GM12873 (cell line): ENCODE results near the gene ARHGEF25.

ENCODE experiments used
- TF ChIP-seq, protein P1 (sequence below): IDR thresholded peaks from 2 replicates; pipeline ENCODE4 v1.5.1; 2012; ENCODE audit warnings: low read depth, mild to moderate bottlenecking, moderate library complexity, low read length, control low read depth; ENCODE audit not compliant: insufficient read depth; ENCODE audit errors: missing control alignments

The ARHGEF25 gene

DNA sequence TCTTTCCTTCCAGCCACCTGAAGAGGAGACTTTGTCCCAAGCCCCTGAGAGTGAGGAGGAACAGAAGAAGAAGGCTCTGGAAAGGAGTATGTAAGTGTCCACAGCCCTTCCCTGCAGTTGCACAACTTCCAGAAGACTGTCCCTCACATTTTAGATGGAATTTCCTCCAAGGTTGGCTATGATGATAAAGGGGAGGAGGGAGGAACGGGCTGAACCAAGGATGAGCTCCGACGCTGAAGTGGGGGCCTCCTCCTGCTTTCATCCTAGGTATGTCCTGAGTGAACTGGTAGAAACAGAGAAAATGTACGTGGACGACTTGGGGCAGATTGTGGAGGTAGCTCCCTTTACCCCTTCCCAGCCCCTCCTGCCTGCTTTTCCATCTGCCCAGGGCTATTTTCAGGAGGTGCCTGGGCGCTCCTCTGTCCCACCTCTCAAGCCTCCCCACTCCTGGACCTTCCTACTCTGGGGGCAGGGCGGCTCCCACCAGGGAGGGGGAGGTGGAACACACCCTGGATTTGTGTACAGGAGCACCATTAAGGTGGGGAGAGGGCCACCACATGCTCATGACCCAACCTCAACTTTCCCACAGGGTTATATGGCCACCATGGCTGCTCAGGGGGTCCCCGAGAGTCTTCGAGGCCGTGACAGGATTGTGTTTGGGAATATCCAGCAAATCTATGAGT is 2.3 kb downstream of the ARHGEF25 start:
- TF ChIP-seq, protein P1, sequence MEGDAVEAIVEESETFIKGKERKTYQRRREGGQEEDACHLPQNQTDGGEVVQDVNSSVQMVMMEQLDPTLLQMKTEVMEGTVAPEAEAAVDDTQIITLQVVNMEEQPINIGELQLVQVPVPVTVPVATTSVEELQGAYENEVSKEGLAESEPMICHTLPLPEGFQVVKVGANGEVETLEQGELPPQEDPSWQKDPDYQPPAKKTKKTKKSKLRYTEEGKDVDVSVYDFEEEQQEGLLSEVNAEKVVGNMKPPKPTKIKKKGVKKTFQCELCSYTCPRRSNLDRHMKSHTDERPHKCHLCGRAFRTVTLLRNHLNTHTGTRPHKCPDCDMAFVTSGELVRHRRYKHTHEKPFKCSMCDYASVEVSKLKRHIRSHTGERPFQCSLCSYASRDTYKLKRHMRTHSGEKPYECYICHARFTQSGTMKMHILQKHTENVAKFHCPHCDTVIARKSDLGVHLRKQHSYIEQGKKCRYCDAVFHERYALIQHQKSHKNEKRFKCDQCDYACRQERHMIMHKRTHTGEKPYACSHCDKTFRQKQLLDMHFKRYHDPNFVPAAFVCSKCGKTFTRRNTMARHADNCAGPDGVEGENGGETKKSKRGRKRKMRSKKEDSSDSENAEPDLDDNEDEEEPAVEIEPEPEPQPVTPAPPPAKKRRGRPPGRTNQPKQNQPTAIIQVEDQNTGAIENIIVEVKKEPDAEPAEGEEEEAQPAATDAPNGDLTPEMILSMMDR, result no peak

DNA sequence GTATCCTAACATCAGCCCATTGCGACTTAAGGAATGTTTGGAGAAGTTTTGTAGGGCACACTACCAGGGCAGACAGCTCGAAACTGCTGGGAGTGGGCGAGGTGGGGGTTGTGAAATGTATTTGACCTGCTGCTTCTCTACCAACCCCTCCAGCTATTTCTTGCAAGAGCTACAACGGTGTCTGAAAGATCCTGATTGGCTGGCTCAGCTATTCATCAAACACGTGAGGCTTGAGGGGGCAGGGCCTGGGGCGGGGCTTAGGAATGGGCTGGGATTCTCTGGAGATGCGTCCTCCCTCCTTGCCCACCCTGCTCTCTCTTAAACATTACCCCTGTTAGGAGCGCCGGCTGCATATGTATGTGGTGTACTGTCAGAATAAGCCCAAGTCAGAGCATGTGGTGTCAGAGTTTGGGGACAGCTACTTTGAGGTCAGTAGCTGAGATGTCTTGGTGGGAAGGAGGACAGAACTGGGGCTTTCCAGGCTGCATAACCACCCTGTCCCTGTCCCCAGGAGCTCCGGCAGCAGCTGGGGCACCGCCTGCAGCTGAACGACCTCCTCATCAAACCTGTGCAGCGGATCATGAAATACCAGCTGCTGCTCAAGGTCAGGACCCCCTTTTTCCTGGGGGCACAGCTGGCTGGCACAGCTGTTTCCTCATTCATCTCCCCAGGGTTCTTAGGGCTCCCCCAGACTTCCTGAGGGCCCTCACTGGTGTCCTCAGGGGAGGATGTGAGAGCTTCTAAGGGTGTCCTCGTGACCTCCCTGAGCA is 3.1 kb downstream of the ARHGEF25 start:
- TF ChIP-seq, protein P1, result no peak

GRCh38 chr12:57614948-57615500 is 3.8 kb downstream of the ARHGEF25 start:
- TF ChIP-seq, protein P1, result no peak

DNA sequence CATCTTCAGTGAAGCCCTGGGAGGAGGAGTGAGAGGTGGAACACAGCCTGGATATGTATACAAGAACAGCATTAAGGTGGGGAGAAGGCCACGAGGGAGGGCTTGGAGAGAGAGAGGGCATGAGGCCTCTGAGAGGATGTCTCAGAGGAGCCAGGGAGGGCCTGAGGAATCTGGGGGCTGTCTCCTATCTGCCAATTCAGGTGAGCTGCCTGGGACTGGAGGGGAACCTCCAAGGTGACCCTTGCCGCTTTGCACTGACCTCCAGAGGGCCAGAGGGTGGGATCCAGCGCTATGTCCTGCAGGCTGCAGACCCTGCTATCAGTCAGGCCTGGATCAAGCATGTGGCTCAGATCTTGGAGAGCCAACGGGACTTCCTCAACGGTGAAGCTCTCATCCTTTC is 4.4 kb downstream of the ARHGEF25 start:
- TF ChIP-seq, protein P1, result no peak

DNA sequence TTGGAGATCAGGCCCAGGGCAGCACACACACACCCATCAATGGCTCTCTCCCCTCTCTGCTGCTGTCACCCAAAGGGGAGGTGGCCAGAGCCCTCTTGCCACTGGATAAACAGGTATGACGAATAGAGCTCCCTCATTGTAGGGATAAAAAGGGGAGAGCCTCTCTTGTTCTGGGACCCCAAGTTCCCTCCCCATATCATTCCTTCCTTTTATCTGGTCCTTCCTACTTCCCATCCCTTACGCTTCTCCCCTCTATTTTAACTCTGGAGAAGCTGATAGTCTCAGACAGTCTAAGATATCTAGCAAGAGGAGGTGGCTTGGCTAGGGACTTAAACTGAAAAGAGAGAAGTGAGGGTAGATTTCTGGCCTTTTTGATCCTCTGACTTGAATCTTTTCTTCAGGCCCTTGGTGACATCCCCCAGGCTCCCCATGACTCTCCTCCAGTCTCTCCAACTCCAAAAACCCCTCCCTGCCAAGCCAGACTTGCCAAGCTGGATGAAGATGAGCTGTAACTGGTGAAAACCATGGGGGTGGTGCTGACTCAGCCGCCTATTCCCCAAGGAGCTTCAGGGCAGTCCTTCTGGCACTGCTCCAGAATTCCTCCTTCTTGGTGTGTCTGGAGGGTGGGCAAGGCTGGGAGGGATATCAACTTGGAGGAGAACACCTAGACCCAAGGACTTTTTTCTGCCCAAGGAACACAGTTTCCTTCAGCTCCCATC is 5.3 kb downstream of the ARHGEF25 start:
- TF ChIP-seq, protein P1, result no peak

DNA sequence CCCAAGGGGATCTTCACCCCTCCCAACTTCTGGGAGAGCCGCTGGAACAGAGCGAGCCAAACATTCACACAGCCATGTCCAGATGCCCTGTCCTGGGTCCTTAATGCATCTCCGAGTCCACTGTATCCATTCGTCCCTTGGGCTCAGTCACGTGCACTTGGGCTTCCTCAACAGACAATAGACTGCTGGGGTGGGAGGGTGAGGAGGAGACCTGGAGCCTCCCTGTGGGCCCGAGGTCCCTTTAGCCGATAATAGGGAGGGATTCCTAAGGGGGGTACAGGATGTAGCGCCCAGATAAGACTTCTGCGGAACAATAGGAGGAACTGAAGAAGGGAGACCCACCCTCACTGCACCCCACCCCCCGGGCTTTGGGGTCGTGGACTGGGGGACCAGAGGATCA is 6.7 kb downstream of the ARHGEF25 start:
- TF ChIP-seq, protein P1, result no peak

- TF ChIP-seq, protein P1, result no peak
Measured at GRCh38 chr12:57618966-57619433, 7.8 kb downstream of the ARHGEF25 start.
